Thyroid gland (tissue), 4 donors: ENCODE data around the gene NRG4. TPM values are rescaled to one million over a fixed set of nuclear protein-coding genes. Genes with fewer than 3 reads are reported as not detected.
"Not testable (repeated sequence)": the region's sequence is repeated elsewhere in the genome, so short reads cannot be mapped to it uniquely, and the experiment has no call there.

Experiments used
- DNase-seq, 2 donors: peaks; one replicate each; pipeline ENCODE4 v3.0.0-alpha.2; 2019
- H3K27ac ChIP-seq, 3 donors: fragments of 200-600 bp; sonication (generic); 1 replicate in 2 of 3; 2 replicates in 1 of 3; pipeline ENCODE4 v1.5.1; 2016 to 2019; ENCODE audit warnings: mild to moderate bottlenecking in 1 of 3, moderate library complexity in 1 of 3
- H3K27me3 ChIP-seq: fragments of 200-600 bp; sonication (generic); one replicate; pipeline ENCODE4 v1.5.1; 2019
- H3K36me3 ChIP-seq, 2 donors: fragments of 200-600 bp; sonication (generic); one replicate each; pipeline ENCODE4 v1.5.1; 2016 to 2019
- H3K4me1 ChIP-seq, 2 donors: fragments of 200-600 bp; sonication (generic); one replicate each; pipeline ENCODE4 v1.5.1; 2017 to 2019
- H3K4me3 ChIP-seq, 3 donors: fragments of 200-600 bp; sonication (generic); replicated peaks in 1 of 3; 1 replicate in 2 of 3; 2 replicates in 1 of 3; pipeline ENCODE4 v1.5.1; 2016; ENCODE audit warnings: mild to moderate bottlenecking in 1 of 3
- H3K9me3 ChIP-seq: fragments of 200-600 bp; sonication (generic); one replicate; pipeline ENCODE4 v1.5.1; 2017
- CTCF ChIP-seq, 6 experiments: fragments of 200-600 bp in 3 of 6; fragments of 450-650 bp in 3 of 6; sonication (generic) in 3 of 6; IDR thresholded peaks; one replicate each; pipeline ENCODE4 v1.5.1; 2016 to 2019; ENCODE audit warnings: antibody characterized with exemption in 6 of 6, mild to moderate bottlenecking in 2 of 6, inconsistent platforms in 1 of 6, moderate library complexity in 1 of 6
- POLR2A ChIP-seq, 2 donors: fragments of 450-650 bp; IDR thresholded peaks; one replicate each; pipeline ENCODE4 v1.6.1; 2017; ENCODE audit warnings: antibody characterized with exemption in 2 of 2, mild to moderate bottlenecking in 2 of 2, moderate library complexity in 1 of 2
- WGBS, 2 donors: methylation state at CpG; one replicate each; pipeline ENCODE4 v1.1.5; 2017; 5-methylcytosine and 5-hydroxymethylcytosine counted together
- intact Hi-C: fragments of 100-400 bp; cut with DNase I; formaldehyde crosslinking; loops from one replicate; pipeline ENCODE4 v1.15.1; 2023
- total RNA-seq, 4 donors: library from RNA; depleted of rRNA; stranded (reverse); fragments of >200 nt; gene quantifications; one replicate each; pipeline ENCODE4 v1.2.3, GENCODE V29; 2016

The NRG4 gene
- total RNA-seq, 4 donors from 2014 or later = not detected

- intact Hi-C loops = no loop called here
- 93 to 95% methylated on average over 1 of the region's 1 CpG for WGBS, 2 donors
- peaks cover 0 to 4% of the 10 kb centered on the region in 2 donors for H3K36me3 ChIP-seq
Measured at GRCh38 chr15:75918135-75918534, 94.1 kb downstream of the NRG4 start.

GRCh38 chr15:75916978-75917377, 95.2 kb downstream of the NRG4 start:
- Histone ChIP-seq H3K27me3 (no peaks in the 10 kb centered on the region), H3K9me3 (no peaks in the 10 kb centered on the region), H3K4me3 (no peak overlapping the region), H3K4me1 (no peaks in the 10 kb centered on the region), H3K27ac (no peak overlapping the region), H3K36me3 (peaks cover 0 to 4% of the 10 kb centered on the region in 2 donors)
- TF ChIP-seq CTCF (IDR thresholded peaks at IDR 0.05) (no peak), POLR2A (IDR thresholded peaks at IDR 0.05) (no peak)
- DNase-seq = no peak
- 94 to 96% methylated on average over 1 of the region's 1 CpG for WGBS, 2 donors
- intact Hi-C loops = no loop called here

More at GRCh38 chr15:75918135-75918534, 94.1 kb downstream of the NRG4 start:
- Histone ChIP-seq H3K27ac (no peak overlapping the region), H3K27me3 (no peaks in the 10 kb centered on the region), H3K9me3 (no peaks in the 10 kb centered on the region), H3K4me1 (peaks cover 0 to 6% of the 10 kb centered on the region in 2 donors), H3K4me3 (no peak overlapping the region)
- TF ChIP-seq CTCF (IDR thresholded peaks at IDR 0.05) (no peak), POLR2A (IDR thresholded peaks at IDR 0.05) (no peak)
- no peak for DNase-seq

GRCh38 chr15:75910355-75910754, 101.9 kb downstream of the NRG4 start:
- intact Hi-C loops, H3K27me3 ChIP-seq, H3K27ac ChIP-seq, H3K36me3 ChIP-seq, H3K4me1 ChIP-seq, DNase-seq, H3K9me3 ChIP-seq, H3K4me3 ChIP-seq: not testable (repeated sequence)
- WGBS, 2 donors = 97 to 98% methylated on average over 3 of the region's 3 CpGs

GRCh38 chr15:75905231-75905630, 107.0 kb downstream of the NRG4 start:
- TF ChIP-seq POLR2A (IDR thresholded peaks at IDR 0.05) (no peak), CTCF (IDR thresholded peaks at IDR 0.05) (no peak)
- intact Hi-C loops = no loop called here
- H3K36me3 ChIP-seq = no peaks in the 10 kb centered on the region
- H3K4me3 ChIP-seq = no peak overlapping the region
- no peak for DNase-seq
- H3K9me3 ChIP-seq = no peaks in the 10 kb centered on the region
- no peaks in the 10 kb centered on the region for H3K27me3 ChIP-seq
- no peak overlapping the region for H3K27ac ChIP-seq
- WGBS, 2 donors = 92 to 97% methylated on average over 5 of the region's 5 CpGs
- peaks cover 0 to 11% of the 10 kb centered on the region in 2 donors for H3K4me1 ChIP-seq

- intact Hi-C loops = loop anchor here (5.0 kb wide), 1 partner anchor 51 kb away; no protein-coding TSS in a partner anchor
- Histone ChIP-seq H3K36me3 (no peaks in the 10 kb centered on the region), H3K4me3 (peak within 1 kb of the TSS; percentile 54 to 86 (median 66)), H3K9me3 (no peaks in the 10 kb centered on the region), H3K4me1 (peaks cover 0 to 11% of the 10 kb centered on the region in 2 donors), H3K27ac (peak within 1 kb of the TSS; percentile 42 to 68 (median 63)), H3K27me3 (no peaks in the 10 kb centered on the region)
- TF ChIP-seq POLR2A (IDR thresholded peaks at IDR 0.05) (peak in 1 of 2 donors; percentile 76), CTCF (IDR thresholded peaks at IDR 0.05) (no peak)
- peak; percentile 93 to 94 for DNase-seq
- WGBS, 2 donors = 3 to 7% methylated on average over 18 to 43 of the region's 63 CpGs
Measured at GRCh38 chr15:75903331-75904239, 108.6 kb downstream of the NRG4 start, which contains the start of gene FBXO22. Gene FBXO22 (plus strand): TSS chr15:75903878. CDS start chr15:75903964, 86 bp downstream.
